Cerebellar nuclear complex (tissue), 1 donor: ENCODE data around the gene ARAP1.
A peak's percentile ranks its signal among the peaks of the same experiment; 100 is the strongest.

ENCODE experiments used
- DNase-seq, 2 experiments: peaks; one replicate each; lab custom pipeline; 2025; lab: John Stamatoyannopoulos, UW

The ARAP1 gene

DNA sequence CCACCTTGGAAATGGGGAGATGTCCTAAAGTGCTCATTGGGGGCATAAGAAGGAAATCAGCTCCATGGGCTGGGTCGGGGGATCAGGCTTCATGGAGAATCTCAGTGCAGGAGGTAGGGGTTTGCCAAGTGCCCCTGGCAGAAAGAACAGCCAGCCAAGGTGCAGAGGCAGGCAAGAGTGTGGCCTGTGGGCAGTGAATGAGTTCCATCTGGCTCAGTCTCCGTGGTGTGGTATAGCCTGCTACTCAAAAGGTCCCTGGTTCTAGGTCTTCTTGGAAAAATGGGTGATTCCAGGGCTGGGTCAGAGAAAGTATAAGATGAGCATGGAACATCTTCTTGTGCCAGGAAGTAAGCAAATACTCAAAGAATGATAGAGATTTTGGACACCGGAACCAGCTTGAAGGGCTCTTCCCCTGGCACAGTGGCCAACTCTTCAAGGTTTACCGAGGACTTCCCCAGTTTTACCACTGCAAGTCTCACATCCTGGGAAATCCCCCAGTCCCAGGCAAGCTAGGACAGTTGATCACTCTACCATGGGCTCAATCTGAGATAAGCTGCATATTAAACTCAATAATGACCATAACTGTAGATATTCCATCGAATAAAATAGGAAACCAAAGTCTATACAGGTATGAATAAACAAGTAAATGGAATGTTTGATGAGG, 10.6 kb upstream of the ARAP1 start:
- no peak for DNase-seq

GRCh38 chr11:72760539-72761405, 8.6 kb upstream of the ARAP1 start:
- no peak for DNase-seq

GRCh38 chr11:72759468-72759985, 7.3 kb upstream of the ARAP1 start:
- no peak for DNase-seq

DNA sequence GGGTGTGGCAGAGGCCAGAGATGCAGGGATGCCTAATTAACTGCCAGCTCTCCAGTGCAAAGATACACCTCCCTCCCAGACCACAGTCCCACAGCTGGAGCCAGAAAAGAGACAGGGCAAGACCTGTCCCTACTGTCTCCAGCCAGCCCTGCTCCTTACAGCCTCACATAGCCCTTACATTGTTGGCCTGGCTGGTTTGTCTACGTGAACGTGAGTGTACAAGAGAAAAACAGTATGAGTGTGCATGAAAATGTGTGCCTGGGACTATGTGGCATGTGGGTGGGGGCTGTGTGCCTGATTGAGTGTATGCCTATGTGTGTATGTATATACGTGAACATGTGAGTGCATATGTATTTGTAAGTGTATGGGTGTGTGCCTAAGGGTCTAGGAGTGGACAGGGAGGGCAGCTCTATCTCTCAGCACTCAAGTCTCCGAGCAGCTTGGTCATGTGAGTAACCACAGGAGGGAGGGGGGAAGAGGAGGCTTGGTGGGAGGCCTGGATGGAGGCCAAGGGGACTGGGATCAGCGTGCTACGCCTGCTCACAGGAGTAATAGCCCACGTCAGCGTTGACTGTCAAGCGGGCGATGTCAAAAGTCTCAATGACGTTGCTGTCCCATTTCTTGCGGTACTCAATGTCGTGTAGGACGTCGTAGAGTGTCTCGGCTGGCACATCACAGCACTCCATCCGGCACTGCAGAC, 6.6 kb upstream of the ARAP1 start:
- no peak for DNase-seq

DNA sequence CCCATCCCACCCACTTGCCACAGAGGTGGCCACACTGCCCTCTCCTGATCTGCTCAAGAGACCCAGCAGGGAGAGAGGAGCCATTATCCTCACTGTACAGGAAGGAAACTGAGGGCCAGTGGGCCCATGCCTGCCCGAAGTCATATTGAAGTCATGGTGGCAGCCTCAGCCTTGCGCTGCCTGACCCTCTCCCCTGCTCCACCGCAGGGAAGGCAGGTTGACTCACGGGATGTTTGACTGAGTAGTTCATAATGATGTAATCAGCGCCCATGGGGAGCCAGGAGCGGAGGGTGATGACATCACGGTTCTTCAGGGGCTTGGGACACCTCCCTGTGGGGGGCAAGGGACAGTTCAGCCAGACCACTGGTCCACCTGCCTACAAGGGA, 6.1 kb upstream of the ARAP1 start:
- no peak for DNase-seq

DNA sequence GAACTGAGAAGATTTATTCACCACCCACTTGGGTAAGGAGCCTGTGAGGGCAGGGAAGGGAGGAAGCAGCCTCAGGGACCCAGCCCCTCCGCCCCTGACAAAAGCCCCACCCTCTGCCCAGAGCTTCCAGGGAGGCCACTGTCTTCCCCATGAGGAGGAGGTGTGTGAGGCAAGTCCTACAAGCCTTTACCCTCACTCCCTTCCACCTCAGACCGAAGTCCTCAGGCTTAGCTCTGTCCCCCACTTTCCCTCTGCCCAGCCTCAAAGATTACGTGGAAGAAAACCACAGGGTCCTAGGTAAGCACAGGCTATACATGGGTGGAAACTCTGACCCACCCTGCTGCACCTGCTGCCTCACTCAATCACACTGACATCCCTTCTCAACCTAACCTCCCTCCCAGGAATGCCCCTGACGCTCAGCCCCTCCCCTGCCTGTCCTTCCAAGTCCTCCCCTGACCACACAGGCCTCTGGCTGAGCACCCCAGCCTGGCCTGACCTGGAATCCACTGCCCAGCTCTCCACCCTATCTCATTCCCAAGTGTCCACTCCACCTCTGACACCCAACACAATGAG, 3.6 kb upstream of the ARAP1 start:
- DNase-seq = no peak

- DNase-seq = no peak
Measured at GRCh38 chr11:72754544-72755155, 2.4 kb upstream of the ARAP1 start.

GRCh38 chr11:72754149-72754543, 1.9 kb upstream of the ARAP1 start:
- DNase-seq = no peak

DNA sequence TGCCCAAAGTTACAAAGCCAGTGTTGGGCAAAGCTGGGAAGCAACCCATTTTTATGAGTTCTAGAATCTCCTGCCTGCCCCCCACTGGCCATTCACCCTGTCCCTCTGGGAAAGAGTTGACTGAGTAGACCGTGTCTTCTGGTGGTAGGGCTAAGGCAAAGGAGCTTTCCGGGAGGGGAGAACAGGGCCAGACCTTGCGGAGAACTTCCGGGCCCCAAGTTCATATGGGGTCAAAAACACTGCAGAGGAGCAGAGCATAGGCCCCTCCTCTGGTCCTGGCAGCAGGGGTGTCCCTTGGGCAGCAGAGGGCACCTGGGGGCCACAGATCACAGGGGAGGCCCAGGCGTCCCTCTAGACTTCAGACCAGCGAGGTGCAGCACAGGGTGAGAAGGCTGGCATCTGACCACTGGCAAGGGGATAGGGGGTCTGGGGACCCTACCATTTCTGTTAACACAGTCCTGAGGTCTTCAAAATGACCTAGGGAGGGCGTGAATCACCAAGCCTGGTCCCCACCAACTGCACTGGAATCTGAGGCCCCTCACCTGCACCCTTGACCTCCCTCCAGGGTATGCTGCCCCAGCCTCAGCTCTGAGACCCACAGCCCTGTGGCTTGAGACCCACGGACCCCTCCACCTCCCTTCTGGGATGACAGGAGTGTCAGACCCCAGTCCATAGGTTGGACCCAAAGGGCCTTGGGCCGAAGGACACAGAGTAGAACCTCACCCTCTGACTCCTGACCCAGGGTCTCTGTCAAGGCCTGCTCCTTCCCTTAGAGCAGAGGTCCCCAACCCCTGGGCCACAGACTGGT, 1.3 kb upstream of the ARAP1 start:
- no peak for DNase-seq

- DNase-seq = no peak
Measured at GRCh38 chr11:72751116-72752087, 806 bp downstream of the ARAP1 start.

- DNase-seq = no peak
Measured at GRCh38 chr11:72750556-72751115, 1.6 kb downstream of the ARAP1 start.

DNA sequence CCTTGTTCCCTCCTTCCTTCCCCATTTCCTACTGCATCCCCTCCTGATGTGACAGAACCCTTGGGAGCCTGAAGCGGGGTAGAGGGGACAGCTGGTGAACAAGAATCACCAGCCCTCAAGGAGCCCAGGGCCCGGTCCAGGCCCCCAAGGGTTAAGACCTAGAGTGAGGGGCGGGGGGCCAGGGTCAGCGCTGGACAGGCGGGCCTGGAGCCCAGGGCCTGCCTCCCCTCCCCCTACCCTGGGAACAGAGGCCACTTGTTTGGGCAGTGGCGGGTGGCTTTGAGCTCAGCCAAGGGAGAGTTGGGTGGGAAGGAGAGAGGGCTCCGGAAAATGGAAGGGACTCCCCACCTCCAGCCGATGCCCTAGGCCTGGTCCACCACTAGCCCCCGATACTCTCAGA, 2.1 kb downstream of the ARAP1 start:
- DNase-seq = no peak

GRCh38 chr11:72747289-72747855, 4.8 kb downstream of the ARAP1 start:
- no peak for DNase-seq

GRCh38 chr11:72746821-72747220, 5.4 kb downstream of the ARAP1 start:
- no peak for DNase-seq

DNA sequence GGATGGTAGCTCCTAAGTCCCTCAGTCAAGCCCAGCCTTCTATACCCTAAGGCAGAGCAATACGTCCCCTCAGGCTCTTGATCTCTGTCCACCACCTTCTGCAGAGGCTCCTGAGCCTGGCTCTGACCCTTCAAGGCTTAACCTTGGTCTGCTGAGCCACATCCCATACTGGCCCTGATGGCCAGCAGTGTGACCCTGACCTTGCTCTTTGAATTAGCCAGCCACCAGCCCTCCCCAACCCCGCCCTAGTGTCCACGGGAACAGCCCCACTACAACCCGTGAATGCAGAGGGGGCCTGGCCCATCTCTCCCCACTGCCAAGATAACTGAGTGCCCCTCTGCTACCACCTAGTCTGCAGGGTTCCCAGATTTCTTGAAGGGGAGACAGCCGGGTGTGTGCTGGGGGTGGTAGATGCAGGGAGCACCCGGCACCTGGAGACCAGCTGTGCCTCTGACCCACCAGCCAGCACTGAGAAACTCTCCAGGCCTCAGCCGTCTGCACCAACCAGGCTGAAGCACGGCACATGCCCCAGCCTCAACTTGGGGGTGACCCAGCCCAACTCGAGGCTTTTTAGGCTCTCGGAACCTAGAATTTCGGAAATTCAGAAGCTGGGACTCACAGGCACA, 6.2 kb downstream of the ARAP1 start:
- DNase-seq = no peak

GRCh38 chr11:72745511-72745910, 6.7 kb downstream of the ARAP1 start:
- no peak for DNase-seq

GRCh38 chr11:72744474-72744873, 7.7 kb downstream of the ARAP1 start:
- DNase-seq = no peak

DNA sequence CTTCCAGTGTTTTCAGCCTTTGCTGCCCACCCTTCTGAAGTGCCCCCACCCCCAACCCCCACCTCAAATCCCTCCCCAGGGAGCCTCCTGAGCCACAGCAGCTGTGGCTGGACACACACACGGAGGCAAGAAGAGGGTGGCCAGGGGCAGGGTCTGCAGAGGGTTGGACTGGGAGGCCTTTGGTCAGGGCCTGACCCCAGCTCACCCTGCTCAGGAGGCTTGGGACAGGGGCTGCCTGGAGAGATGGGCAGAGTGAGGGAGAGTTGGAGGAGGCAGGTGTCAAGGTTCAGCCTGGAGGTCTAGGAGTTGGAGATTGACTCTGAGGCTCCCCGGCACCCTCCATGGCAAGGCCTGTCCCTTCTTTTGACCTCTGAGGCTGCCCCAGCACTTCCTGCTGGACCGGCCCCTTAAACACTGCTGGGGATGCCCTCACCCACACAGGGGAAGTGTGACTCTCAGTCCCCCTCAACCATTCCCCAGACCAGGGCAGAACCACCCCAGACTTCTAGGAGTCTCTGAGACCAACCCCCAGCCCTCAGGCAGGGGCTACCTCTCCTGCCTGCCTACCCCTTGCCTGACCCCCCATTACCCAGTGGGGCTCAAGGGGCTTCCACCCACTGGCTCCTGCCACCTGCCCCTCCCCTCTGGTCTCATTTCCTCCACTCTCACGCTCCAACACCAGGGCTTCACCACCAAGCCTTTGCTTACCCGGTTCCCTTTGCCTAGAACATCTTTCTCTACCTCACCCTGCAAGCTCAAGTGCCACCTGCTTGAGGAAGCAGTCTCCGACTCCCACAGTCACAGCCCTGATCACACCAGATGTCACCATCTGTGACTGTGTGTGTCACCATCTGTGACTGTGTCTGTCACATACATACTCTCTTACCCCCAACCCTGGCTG, 8.6 kb downstream of the ARAP1 start:
- DNase-seq = peak; percentile 41 to 81
